OCI-LY1 (cell line): Measurements from ENCODE around the gene SLC23A2.

Experiments used
- H2AFZ ChIP-seq: fragments of 200-600 bp; sonication (generic), shearing (Covaris generic); 2 replicates; pipeline ENCODE4 v1.6.0; 2014; ENCODE audit warnings: antibody characterized with exemption, mild to moderate bottlenecking, low read length
- H3F3A ChIP-seq: fragments of 200-600 bp; sonication (generic), shearing (Covaris generic); 2 replicates; pipeline ENCODE4 v1.6.0; 2014; ENCODE audit warnings: mild to moderate bottlenecking, antibody characterized with exemption, low read length, moderate library complexity; ENCODE audit not compliant: insufficient read depth
- H3K27ac ChIP-seq: fragments of 200-600 bp; sonication (generic); 2 replicates; pipeline ENCODE4 v1.5.1; 2014; ENCODE audit warnings: low read length, mixed run types, mild to moderate bottlenecking, low read depth; ENCODE audit not compliant: poor library complexity, severe bottlenecking
- H3K27me3 ChIP-seq: fragments of 200-600 bp; sonication (generic); 2 replicates; pipeline ENCODE4 v1.6.0; 2014; ENCODE audit warnings: antibody characterized with exemption, mild to moderate bottlenecking, low read length, moderate library complexity; ENCODE audit not compliant: insufficient read depth
- H3K36me3 ChIP-seq: fragments of 200-600 bp; sonication (generic); 2 replicates; pipeline ENCODE4 v1.6.1; 2014; ENCODE audit warnings: mild to moderate bottlenecking, antibody characterized with exemption, low read length, moderate library complexity, mixed read lengths; ENCODE audit not compliant: insufficient read depth
- H3K4me1 ChIP-seq: fragments of 200-600 bp; sonication (generic); 2 replicates; pipeline ENCODE4 v1.5.1; 2014; ENCODE audit warnings: mild to moderate bottlenecking, low read length, moderate library complexity; ENCODE audit not compliant: insufficient read depth, severe bottlenecking
- H3K4me2 ChIP-seq: fragments of 200-600 bp; sonication (generic), shearing (Covaris generic); 2 replicates; pipeline ENCODE4 v1.6.1; 2014; ENCODE audit warnings: low read length
- H3K4me3 ChIP-seq: fragments of 200-600 bp; sonication (generic); 2 replicates; pipeline ENCODE4 v1.5.1; 2014; ENCODE audit warnings: low read length, low read depth, mild to moderate bottlenecking, mixed read lengths; ENCODE audit not compliant: poor library complexity, severe bottlenecking
- H3K79me2 ChIP-seq: fragments of 200-600 bp; shearing (Covaris generic); 2 replicates; pipeline ENCODE4 v1.6.1; 2016; ENCODE audit warnings: mixed run types, low read length, mixed read lengths; ENCODE audit not compliant: insufficient read depth
- H3K9ac ChIP-seq: fragments of 200-600 bp; sonication (generic), shearing (Covaris generic); 2 replicates; pipeline ENCODE4 v1.6.1; 2014; ENCODE audit warnings: mild to moderate bottlenecking, low read length, mixed read lengths
- H3K9me2 ChIP-seq: fragments of 200-600 bp; sonication (generic), shearing (Covaris generic); 2 replicates; pipeline ENCODE4 v1.6.1; 2014; ENCODE audit warnings: low read depth, mild to moderate bottlenecking, low read length, mixed read lengths
- H3K9me3 ChIP-seq: fragments of 200-600 bp; shearing (Covaris generic); 2 replicates; pipeline ENCODE4 v1.6.1; 2014; ENCODE audit warnings: low read length, mixed read lengths
- H4K20me1 ChIP-seq: fragments of 200-600 bp; sonication (generic), shearing (Covaris generic); 2 replicates; pipeline ENCODE4 v1.6.0; 2016; ENCODE audit warnings: mild to moderate bottlenecking, low read length; ENCODE audit not compliant: insufficient read depth
- CTCF ChIP-seq: fragments of 200-600 bp; sonication (generic), shearing (Covaris generic); IDR thresholded peaks from 2 replicates; pipeline ENCODE4 v1.5.1; 2017; ENCODE audit warnings: mild to moderate bottlenecking, antibody characterized with exemption, low read length, moderate library complexity, mixed read lengths
- EZH2 ChIP-seq: fragments of 200-600 bp; sonication (generic), shearing (Covaris generic); IDR thresholded peaks from 2 replicates; pipeline ENCODE4 v1.8.0; 2017; ENCODE audit warnings: borderline replicate concordance, mixed run types, mild to moderate bottlenecking, antibody characterized with exemption, low read length, moderate library complexity, mixed read lengths

SLC23A2 gene

GRCh38 chr20:4855555-4855954 is 145.8 kb downstream of the SLC23A2 start:
- Histone ChIP-seq H4K20me1 (no peaks in the 10 kb centered on the region), H3K4me3 (no peak overlapping the region), H3K4me1 (no peaks in the 10 kb centered on the region), H3K9me2 (no peaks in the 10 kb centered on the region), H3K9me3 (no peaks in the 10 kb centered on the region), H2AFZ (no peak overlapping the region), H3K9ac (no peak overlapping the region), H3F3A (no peaks in the 10 kb centered on the region), H3K27ac (no peak overlapping the region), H3K36me3 (peaks cover 89% of the 10 kb centered on the region), H3K27me3 (no peaks in the 10 kb centered on the region), H3K79me2 (no peaks in the 10 kb centered on the region), H3K4me2 (no peak overlapping the region)
- no peak for TF ChIP-seq CTCF
- TF ChIP-seq EZH2: no peak

GRCh38 chr20:4855097-4855496 is 146.2 kb downstream of the SLC23A2 start:
- TF ChIP-seq EZH2 (no peak), CTCF (no peak)
- H3K27ac ChIP-seq: no peak overlapping the region

GRCh38 chr20:4854561-4854901 is 146.8 kb downstream of the SLC23A2 start:
- H3K36me3 ChIP-seq: peaks cover 79% of the 10 kb centered on the region

More at GRCh38 chr20:4855097-4855496, 146.2 kb downstream of the SLC23A2 start:
- H3K9me3 ChIP-seq: no peaks in the 10 kb centered on the region
- H3F3A ChIP-seq: no peaks in the 10 kb centered on the region
- H3K9me2 ChIP-seq: no peaks in the 10 kb centered on the region
- no peaks in the 10 kb centered on the region for H3K4me1 ChIP-seq
- no peak overlapping the region for H3K9ac ChIP-seq
- H3K36me3 ChIP-seq: peaks cover 85% of the 10 kb centered on the region
- no peaks in the 10 kb centered on the region for H3K79me2 ChIP-seq
- no peak overlapping the region for H2AFZ ChIP-seq
- H3K4me2 ChIP-seq: no peak overlapping the region
- no peaks in the 10 kb centered on the region for H4K20me1 ChIP-seq
- H3K27me3 ChIP-seq: no peaks in the 10 kb centered on the region
- no peak overlapping the region for H3K4me3 ChIP-seq

More at GRCh38 chr20:4854561-4854901, 146.8 kb downstream of the SLC23A2 start:
- no peaks in the 10 kb centered on the region for H3K27me3 ChIP-seq
- H3K9ac ChIP-seq: no peak overlapping the region
- H4K20me1 ChIP-seq: no peaks in the 10 kb centered on the region
- H3K27ac ChIP-seq: no peak overlapping the region
- H3K9me3 ChIP-seq: no peaks in the 10 kb centered on the region
- H3K4me3 ChIP-seq: no peak overlapping the region
- H3F3A ChIP-seq: no peaks in the 10 kb centered on the region
- no peaks in the 10 kb centered on the region for H3K9me2 ChIP-seq
- no peaks in the 10 kb centered on the region for H3K4me1 ChIP-seq
- H3K4me2 ChIP-seq: no peak overlapping the region
- TF ChIP-seq CTCF (no peak), EZH2 (no peak)
- H2AFZ ChIP-seq: no peak overlapping the region
- no peaks in the 10 kb centered on the region for H3K79me2 ChIP-seq
